SU-DHL-6 (cell line): ENCODE results near the gene ANKRD55.

Experiments used
- EZH2phosphoT487 ChIP-seq: fragments of 200-600 bp; sonication (generic), shearing (Covaris generic); conservative IDR thresholded peaks from 2 replicates; pipeline ENCODE4 v1.6.1; 2018; ENCODE audit warnings: mild to moderate bottlenecking, antibody characterized with exemption, low read length, moderate library complexity, mixed read lengths
- TF ChIP-seq, protein P1 (sequence below): fragments of 200-600 bp; sonication (generic); IDR thresholded peaks from one replicate; pipeline ENCODE4 v1.5.1; 2017; ENCODE audit warnings: antibody characterized with exemption, mild to moderate bottlenecking, low read length, moderate library complexity; ENCODE audit not compliant: insufficient read depth, poor library complexity, severe bottlenecking

GRCh38 chr5:56207537-56207936 lies 25.6 kb downstream of the ANKRD55 start:
- TF ChIP-seq, protein P1, sequence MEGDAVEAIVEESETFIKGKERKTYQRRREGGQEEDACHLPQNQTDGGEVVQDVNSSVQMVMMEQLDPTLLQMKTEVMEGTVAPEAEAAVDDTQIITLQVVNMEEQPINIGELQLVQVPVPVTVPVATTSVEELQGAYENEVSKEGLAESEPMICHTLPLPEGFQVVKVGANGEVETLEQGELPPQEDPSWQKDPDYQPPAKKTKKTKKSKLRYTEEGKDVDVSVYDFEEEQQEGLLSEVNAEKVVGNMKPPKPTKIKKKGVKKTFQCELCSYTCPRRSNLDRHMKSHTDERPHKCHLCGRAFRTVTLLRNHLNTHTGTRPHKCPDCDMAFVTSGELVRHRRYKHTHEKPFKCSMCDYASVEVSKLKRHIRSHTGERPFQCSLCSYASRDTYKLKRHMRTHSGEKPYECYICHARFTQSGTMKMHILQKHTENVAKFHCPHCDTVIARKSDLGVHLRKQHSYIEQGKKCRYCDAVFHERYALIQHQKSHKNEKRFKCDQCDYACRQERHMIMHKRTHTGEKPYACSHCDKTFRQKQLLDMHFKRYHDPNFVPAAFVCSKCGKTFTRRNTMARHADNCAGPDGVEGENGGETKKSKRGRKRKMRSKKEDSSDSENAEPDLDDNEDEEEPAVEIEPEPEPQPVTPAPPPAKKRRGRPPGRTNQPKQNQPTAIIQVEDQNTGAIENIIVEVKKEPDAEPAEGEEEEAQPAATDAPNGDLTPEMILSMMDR: no peak
- TF ChIP-seq EZH2phosphoT487: no peak
